Esophagus squamous epithelium (tissue), 5 donors: ENCODE data around the gene CDCP1. TPM values are rescaled to one million over a fixed set of nuclear protein-coding genes. Genes with fewer than 3 reads are reported as not detected.

Experiments used
- DNase-seq: peaks from one replicate; lab custom pipeline; 2025; lab: John Stamatoyannopoulos, UW
- H3K27ac ChIP-seq, 4 donors: fragments of 200-600 bp; sonication (generic); one replicate each; pipeline ENCODE4 v1.5.1; 2016 to 2019; ENCODE audit warnings: mild to moderate bottlenecking in 1 of 4
- H3K27me3 ChIP-seq, 4 donors: fragments of 200-600 bp; sonication (generic); 1 replicate in 3 of 4; 2 replicates in 1 of 4; pipeline versions ENCODE4 v1.5.1 to v1.6.0; 2017 to 2021; ENCODE audit warnings: antibody characterized with exemption in 1 of 4
- H3K36me3 ChIP-seq, 3 donors: fragments of 200-600 bp; sonication (generic); one replicate each; pipeline ENCODE4 v1.5.1; 2016 to 2019
- H3K4me1 ChIP-seq, 3 donors: fragments of 200-600 bp; sonication (generic); one replicate each; pipeline ENCODE4 v1.5.1; 2017 to 2019
- H3K4me3 ChIP-seq, 4 donors: fragments of 200-600 bp; sonication (generic); 1 replicate in 3 of 4; 2 replicates in 1 of 4; pipeline ENCODE4 v1.5.1; 2016 to 2019; ENCODE audit warnings: mild to moderate bottlenecking in 2 of 4, moderate library complexity in 1 of 4
- H3K9me3 ChIP-seq, 3 donors: fragments of 200-600 bp; sonication (generic); one replicate each; pipeline ENCODE4 v1.5.1; 2016 to 2019
- POLR2A ChIP-seq, 4 donors: fragments of 450-650 bp; IDR thresholded peaks; one replicate each; pipeline ENCODE4 v1.6.1; 2017; ENCODE audit warnings: antibody characterized with exemption in 4 of 4, mild to moderate bottlenecking in 4 of 4, moderate library complexity in 3 of 4
- WGBS, 2 donors: methylation state at CpG; one replicate each; pipeline ENCODE4 v1.1.5; 2018; 5-methylcytosine and 5-hydroxymethylcytosine counted together
- intact Hi-C: fragments of 100-400 bp; cut with DNase I; formaldehyde crosslinking; loops from one replicate; pipeline ENCODE4 v1.15.0; 2022
- total RNA-seq, 4 donors: library from RNA; depleted of rRNA; stranded (reverse); fragments of >200 nt; gene quantifications; one replicate each; pipeline ENCODE4 v1.1.0, GENCODE V29; 2016
- TF ChIP-seq, protein P1 (sequence below), 6 experiments: fragments of 450-650 bp in 4 of 6; fragments of 200-600 bp in 2 of 6; sonication (generic) in 2 of 6; IDR thresholded peaks; one replicate each; pipeline ENCODE4 v1.5.1; 2016 to 2019; ENCODE audit warnings: antibody characterized with exemption in 6 of 6, mild to moderate bottlenecking in 4 of 6, moderate library complexity in 4 of 6
- donor health status: DM: yes; HTN: yes; CAD: no.

CDCP1 gene
- total RNA-seq, 4 donors from 2014 or later, result 35.7 to 95.4 (median 54.6) TPM

DNA sequence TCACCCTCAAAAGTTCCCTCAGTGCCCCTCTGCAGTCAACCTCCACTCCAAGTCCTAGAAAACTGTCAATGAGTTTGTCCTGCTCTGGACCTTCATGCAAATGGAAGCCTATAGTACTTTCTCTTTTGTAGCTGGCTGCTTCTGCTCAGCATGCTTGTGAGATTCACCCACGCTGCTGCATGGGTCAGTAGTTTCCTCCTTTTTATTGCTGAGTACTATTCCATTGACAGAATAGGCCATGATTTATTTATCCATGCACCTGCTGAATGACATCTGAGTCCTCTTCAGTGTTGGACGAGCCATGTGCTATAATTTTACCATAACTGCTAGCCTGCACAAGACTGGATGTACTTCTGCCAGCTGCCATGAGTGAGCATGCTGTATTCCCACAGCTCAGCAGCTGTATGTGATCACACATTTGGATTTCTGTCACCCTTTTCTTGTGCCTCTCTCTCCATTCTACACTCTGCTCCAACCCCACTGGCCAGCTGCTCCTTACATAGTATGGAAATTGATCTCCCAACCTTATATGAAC is 26.3 kb downstream of the CDCP1 start:
- Histone ChIP-seq H3K9me3 (no peaks in the 10 kb centered on the region), H3K4me1 (peaks cover 7 to 74% (median 24%) of the 10 kb centered on the region in 3 donors), H3K4me3 (no peak overlapping the region), H3K27me3 (no peaks in the 10 kb centered on the region), H3K36me3 (peaks cover 0 to 37% (median 0%) of the 10 kb centered on the region in 3 donors), H3K27ac (peak overlapping the region; percentile 64 to 86 (median 78))
- DNase-seq, result no peak
- 34 to 56% methylated on average over 2 of the region's 2 CpGs for WGBS, 2 donors
- intact Hi-C loops, result no loop called here
- TF ChIP-seq, protein P1, sequence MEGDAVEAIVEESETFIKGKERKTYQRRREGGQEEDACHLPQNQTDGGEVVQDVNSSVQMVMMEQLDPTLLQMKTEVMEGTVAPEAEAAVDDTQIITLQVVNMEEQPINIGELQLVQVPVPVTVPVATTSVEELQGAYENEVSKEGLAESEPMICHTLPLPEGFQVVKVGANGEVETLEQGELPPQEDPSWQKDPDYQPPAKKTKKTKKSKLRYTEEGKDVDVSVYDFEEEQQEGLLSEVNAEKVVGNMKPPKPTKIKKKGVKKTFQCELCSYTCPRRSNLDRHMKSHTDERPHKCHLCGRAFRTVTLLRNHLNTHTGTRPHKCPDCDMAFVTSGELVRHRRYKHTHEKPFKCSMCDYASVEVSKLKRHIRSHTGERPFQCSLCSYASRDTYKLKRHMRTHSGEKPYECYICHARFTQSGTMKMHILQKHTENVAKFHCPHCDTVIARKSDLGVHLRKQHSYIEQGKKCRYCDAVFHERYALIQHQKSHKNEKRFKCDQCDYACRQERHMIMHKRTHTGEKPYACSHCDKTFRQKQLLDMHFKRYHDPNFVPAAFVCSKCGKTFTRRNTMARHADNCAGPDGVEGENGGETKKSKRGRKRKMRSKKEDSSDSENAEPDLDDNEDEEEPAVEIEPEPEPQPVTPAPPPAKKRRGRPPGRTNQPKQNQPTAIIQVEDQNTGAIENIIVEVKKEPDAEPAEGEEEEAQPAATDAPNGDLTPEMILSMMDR (IDR thresholded peaks at IDR 0.05), result no peak
- no peak for TF ChIP-seq POLR2A (IDR thresholded peaks at IDR 0.05)

DNA sequence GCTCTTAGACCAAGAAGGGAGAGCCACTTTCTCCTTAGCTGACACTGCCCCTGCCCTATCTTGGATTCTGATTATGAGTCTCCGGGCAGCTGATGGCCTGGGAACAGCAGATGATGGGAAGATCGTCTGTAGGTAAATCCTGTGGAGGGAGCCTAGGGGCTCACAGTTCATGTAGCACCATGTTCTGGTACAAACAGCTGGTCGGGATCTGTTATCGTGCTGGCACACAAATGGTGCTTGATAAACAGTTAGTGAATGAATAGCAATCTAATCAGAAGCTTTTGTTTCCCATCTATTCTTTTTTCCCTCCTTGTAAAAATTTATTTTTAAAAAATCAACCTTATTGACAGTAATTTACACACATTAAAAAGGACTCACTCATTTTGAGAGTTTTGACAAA is 26.8 kb downstream of the CDCP1 start:
- Histone ChIP-seq H3K36me3 (peaks cover 0 to 42% (median 0%) of the 10 kb centered on the region in 3 donors), H3K4me3 (no peak overlapping the region), H3K27me3 (no peaks in the 10 kb centered on the region), H3K27ac (peak overlapping the region; percentile 64 to 86 (median 78)), H3K4me1 (peaks cover 7 to 69% (median 19%) of the 10 kb centered on the region in 3 donors), H3K9me3 (no peaks in the 10 kb centered on the region)
- 62 to 67% methylated on average over 4 of the region's 4 CpGs for WGBS, 2 donors
- no peak for TF ChIP-seq POLR2A (IDR thresholded peaks at IDR 0.05)
- TF ChIP-seq, protein P1 (IDR thresholded peaks at IDR 0.05), result no peak
- intact Hi-C loops, result no loop called here
- DNase-seq, result no peak

GRCh38 chr3:45118615-45119071 is 27.5 kb downstream of the CDCP1 start:
- DNase-seq, result no peak
- peaks cover 7 to 61% (median 11%) of the 10 kb centered on the region in 3 donors for H3K4me1 ChIP-seq
- no peaks in the 10 kb centered on the region for H3K27me3 ChIP-seq
- no peaks in the 10 kb centered on the region for H3K9me3 ChIP-seq
- 37 to 54% methylated on average over 2 of the region's 2 CpGs for WGBS, 2 donors
- intact Hi-C loops, result no loop called here
- peak overlapping the region in 2 of 4 donors; percentile 79 to 86 for H3K27ac ChIP-seq
- peaks cover 0 to 50% (median 0%) of the 10 kb centered on the region in 3 donors for H3K36me3 ChIP-seq
- H3K4me3 ChIP-seq, result no peak overlapping the region
- no peak for TF ChIP-seq POLR2A (IDR thresholded peaks at IDR 0.05)
- TF ChIP-seq, protein P1 (IDR thresholded peaks at IDR 0.05), result no peak

DNA sequence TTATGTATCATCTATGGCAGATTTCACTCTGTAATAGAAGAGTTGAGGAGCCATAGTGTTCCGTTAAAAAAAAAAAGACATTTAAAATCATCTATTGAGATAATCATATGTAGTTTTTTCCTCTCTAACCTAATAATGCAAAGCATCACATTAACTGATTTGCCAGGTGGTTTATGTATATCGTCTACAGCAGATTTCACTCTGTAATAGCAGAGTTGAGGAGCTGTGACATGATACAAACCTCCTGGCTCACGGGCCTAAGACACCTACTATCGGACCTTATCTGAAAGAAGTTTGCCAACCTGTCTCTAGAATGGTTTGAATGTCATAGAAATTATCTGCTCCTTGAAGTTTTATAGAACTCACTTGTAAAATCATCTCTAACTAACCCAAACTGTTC is 29.8 kb downstream of the CDCP1 start:
- intact Hi-C loops, result no loop called here
- TF ChIP-seq POLR2A (IDR thresholded peaks at IDR 0.05), result no peak
- TF ChIP-seq, protein P1 (IDR thresholded peaks at IDR 0.05), result no peak
- 70 to 77% methylated on average over 4 of the region's 4 CpGs for WGBS, 2 donors
- Histone ChIP-seq H3K4me3 (no peak overlapping the region), H3K36me3 (peaks cover 0 to 72% (median 0%) of the 10 kb centered on the region in 3 donors), H3K4me1 (peaks cover 3 to 40% (median 4%) of the 10 kb centered on the region in 3 donors), H3K9me3 (no peaks in the 10 kb centered on the region), H3K27me3 (no peaks in the 10 kb centered on the region), H3K27ac (no peak overlapping the region)
- DNase-seq, result no peak

DNA sequence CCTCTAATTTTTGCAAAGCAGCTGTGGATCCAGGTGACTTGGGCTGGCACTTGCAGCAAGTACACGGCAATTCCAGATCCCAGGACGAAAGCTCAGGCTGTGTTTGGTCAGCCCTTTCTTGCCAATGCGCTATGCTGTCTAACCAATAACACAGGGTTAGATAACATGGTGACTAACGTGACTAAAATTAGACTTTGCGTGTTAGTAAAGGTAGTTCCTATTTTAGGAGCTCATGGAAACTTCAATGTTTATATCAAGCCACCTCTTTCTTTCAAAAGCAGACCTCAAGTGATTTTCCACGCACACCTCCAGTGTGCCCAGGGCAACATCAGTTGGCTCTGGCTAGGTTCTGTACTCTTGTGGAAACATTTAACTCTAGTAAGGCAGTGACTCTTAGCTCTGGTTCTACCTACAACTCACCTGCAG is 32.5 kb downstream of the CDCP1 start:
- 59 to 76% methylated on average over 6 of the region's 6 CpGs for WGBS, 2 donors
- H3K27ac ChIP-seq, result no peak overlapping the region
- H3K36me3 ChIP-seq, result peaks cover 0 to 96% (median 0%) of the 10 kb centered on the region in 3 donors

More for the DNA sequence above, 32.5 kb downstream of the CDCP1 start:
- Histone ChIP-seq H3K9me3 (no peaks in the 10 kb centered on the region), H3K4me3 (no peak overlapping the region), H3K4me1 (peaks cover 0 to 13% (median 4%) of the 10 kb centered on the region in 3 donors), H3K27me3 (no peaks in the 10 kb centered on the region)
- intact Hi-C loops, result no loop called here
- TF ChIP-seq, protein P1 (IDR thresholded peaks at IDR 0.05), result no peak
- no peak for TF ChIP-seq POLR2A (IDR thresholded peaks at IDR 0.05)
- no peak for DNase-seq
